NCI-H524 treated with DMSO at 0.1 percent for 48 hours (cell line): ENCODE measurements around the gene GRAMD4.

Experiments
- DNase-seq: peaks from one replicate; lab custom pipeline; 2025; lab: John Stamatoyannopoulos, UW

Gene GRAMD4

DNA sequence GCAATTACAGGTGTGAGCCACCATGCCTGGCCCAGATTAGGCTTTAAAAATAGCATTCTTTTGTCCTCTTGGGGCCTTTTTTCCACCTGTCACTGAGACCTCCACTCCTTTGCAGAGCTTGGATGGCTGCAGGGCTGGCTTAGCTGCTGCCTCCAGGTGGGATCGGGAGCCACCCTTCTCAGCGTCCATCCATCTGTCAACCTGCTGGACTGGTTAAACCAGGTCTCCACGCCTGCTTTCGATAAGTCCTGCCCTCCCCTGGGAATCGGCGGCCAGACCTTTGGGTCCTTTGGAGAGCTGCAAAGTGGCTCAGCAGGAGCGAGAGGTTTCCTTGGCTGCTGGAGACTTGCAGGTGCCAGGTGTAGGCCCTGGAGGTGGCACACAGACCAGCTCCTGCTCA, 23.4 kb upstream of the GRAMD4 start:
- peak; percentile 26 for DNase-seq

DNA sequence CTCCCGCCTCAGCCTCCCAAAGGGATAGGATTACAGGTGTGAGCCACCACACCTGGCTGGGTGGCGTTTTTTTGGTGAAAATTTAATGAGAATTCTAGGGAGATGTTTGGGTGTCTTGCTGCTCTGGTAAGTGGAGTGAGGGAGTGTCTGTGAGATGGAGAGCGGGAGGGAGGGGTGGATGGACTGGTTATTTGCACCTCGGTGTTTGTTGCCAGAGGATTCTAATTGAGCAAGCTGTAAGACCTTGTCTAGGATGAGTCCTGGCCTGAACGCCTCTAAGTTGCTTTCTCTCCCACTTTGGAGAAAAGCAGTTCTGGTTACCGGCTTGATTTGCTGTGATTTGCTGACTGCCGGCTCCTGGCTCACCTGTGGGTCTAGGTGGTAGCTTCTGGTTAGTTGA, 22.0 kb upstream of the GRAMD4 start:
- no peak for DNase-seq

DNA sequence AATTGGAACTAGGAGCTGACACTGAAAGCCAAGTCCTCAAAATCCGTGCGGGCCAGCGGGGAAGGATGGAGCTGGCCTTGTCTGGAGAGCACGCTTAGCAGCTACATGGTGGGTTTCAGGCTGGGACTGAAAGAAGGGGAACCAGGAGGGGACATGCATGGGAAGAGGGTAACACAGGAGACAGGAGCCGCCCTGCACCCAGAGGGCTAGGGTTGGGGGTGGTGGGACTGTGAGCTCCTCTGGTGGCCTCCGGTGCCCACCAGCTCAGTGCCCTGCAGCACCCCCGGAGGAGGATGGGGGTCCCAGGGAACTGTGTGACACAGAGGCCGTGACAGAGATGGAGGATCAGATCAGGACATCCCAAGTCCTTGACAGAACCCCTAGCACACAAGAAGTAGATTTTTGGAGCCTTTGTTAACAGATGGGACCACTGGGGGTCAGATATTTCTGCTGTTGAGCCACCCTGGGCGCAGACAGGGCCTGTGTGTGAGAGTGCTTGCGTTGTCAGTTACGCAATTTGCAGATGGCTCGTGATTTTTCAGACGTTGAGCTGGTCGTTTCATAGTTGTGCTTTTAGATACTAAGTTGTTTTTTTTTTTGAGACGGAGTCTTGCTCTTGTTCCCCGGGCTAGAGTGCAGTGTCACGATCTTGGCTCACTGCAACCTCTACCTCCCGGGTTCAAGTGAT, 21.3 kb upstream of the GRAMD4 start:
- no peak for DNase-seq

DNA sequence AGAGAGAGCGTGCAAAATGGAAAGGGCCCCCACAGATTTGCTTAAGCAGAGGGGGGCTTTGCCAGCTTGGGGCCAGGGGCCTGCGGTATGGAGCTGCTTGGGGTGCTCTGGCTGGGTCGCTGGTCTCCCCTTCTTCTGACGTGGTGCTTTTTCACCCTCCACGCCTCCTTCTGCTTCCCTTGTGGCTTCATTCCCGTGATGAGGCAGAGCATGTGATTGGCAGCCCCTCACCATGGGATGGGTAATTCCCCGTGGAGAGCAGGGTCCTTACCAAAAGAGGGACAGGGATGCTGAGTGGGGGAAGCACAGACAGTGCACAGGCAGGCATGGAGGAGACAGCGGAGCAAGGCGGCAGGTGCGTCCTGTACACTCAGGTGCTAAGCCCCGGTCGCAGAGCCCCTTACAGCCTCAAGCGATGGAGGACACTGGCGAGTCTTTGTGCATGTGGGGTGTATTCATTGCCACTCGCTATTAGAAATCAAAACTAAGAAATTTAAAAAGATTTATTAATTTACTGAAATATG, 19.9 kb upstream of the GRAMD4 start:
- DNase-seq: no peak

DNA sequence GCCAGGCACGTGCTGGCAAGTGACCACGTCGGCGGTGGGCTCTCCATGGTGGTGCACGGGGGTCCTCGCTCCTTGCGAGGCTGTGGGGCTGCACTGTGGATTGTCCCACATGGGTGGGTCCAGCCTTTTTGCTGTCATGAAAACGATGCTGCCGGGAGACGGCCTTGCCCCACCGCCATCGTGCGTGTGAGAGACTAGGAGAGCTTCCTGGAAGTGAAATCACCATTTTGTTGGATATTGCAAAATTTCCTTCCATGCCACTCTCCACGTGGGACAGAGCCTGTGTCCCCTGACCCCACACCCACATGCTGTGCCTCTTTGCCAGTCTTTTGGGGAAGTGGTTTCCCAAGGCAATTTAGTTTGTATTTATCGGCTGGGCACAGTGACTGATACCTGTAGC, 18.2 kb upstream of the GRAMD4 start:
- DNase-seq: no peak

DNA sequence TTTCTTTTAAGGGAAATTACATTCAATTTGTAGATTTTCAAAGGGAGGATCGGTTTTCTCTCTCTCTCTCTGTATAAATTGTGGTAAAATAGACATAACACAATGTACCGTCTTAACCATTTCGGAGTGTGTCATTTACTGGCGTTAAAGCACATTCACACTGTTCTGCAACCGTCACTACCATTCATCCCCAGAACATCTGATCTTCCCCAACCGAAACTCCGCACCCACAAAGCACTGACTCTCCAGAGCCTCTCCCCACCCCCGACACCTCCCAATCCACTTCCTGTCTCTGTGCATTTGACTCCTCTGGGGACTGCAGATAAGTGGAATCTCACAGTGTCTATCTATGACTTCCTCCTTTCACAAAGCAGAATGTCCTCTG, 15.9 kb upstream of the GRAMD4 start:
- DNase-seq: no peak

DNA sequence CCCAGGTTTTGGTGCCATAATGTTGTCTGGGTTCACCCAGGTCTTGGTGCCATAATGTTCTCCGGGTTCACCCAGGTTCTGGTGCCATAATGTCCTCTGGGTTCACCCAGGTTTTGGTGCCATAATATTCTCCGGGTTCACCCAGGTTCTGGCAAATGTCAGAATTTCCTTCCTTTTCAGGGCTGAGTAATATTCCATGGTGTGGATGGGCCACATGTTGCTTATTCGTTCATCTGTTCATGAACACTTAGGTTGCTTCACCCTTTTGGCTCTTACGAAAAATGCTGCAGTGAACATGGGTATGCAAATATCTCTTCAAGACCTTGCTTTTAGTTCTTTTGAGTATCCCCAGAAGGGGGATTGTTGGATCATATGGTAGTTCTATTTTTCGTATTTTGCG, 15.1 kb upstream of the GRAMD4 start:
- no peak for DNase-seq

DNA sequence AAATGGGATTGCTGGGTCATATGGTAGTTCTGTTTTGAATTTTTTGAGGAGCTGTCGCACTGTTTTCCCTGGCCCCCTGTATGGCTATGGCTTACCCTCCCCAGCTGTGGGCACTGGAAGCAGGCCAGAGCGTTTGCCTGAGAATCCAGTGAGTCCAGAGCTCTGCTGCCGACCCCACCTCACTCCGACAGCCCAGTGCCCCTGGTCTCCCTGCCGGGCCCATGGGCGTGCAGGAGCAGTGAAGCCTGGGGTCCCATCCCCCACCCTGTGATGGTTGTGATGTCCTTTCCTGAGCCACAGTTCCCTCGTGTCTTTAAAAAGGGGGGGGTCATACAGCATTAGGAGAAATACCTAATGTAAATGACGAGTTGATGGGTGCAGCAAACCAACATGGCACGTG, 13.3 kb upstream of the GRAMD4 start:
- DNase-seq: no peak

DNA sequence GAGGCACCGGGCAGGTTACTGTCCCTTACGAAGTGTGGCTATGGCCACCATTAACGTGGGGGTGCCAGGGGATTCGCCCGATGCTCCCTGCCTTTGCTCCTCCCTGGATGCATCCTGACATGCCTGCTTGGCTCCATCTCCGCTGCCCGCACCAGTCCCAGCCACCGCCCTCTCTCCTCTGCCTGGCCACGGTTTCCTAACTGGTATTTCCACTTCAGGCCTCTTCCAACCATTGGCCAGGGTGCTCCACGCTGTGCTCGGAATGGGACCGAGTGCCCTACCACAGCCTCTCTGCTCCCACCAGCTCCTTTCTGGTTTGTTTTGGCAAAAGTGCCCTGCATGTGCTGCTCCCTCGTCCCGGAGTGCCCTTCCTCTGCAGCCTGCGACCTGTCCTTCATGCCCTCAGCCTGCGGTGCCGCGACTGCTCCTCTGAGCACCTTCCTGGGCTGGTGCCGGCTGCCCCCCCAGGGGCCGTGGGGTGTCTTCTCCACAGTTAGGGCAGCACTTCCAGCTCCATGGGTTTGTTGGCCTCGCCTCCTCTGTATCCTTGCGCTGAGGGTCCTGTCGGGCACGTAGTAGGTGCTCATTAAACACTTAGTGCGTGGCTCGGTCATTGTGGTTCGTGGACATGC, 12.6 kb upstream of the GRAMD4 start:
- no peak for DNase-seq

DNA sequence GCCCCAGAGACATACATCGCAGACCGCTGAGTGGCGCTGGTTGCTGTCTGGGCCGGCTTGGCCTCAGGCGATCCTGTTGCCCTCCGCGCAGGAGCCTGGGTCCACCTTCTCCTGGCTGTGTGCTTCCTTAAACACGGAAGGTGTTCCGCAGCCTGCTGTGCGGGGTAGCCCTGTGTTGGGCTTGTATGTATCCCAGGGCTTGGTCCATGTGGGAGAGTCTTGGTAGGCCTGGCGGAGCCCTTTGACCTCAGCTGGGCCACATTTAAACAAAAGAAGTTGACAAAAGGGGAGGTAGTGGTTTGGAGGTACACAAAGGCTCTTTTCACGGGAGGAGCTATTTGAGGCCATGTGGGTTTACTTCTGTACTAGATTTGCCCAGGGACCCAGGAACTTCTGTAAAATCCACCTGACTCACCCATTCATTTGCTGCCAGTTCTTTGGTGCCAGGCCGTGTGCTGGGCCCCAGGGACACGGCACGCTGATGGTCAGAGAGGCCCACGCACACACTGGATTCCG, 11.0 kb upstream of the GRAMD4 start:
- no peak for DNase-seq

DNA sequence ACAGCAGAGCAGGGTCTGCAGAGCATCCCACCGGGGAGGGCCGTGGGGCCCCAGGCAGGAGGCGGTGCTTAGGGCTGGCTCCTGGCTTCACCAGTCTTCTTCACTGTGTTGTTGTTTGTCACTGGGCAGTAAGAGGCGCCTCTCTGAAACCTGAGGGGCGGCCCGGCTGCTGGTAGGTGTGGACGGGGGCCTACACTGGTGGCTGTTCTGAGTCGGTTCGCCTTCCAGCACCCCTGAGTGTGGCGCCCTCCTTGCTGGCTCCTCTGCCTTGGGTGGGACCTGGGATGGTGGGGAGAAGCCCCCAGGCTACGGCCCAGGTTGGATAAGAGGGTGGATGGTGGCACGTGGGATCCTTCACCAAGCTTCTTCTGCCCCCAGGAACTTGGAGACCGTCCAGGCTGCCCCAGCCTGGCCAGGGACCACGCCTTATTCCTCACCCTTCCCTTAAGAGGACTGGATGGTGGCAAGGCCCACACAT, 10.4 kb upstream of the GRAMD4 start:
- DNase-seq: no peak

DNA sequence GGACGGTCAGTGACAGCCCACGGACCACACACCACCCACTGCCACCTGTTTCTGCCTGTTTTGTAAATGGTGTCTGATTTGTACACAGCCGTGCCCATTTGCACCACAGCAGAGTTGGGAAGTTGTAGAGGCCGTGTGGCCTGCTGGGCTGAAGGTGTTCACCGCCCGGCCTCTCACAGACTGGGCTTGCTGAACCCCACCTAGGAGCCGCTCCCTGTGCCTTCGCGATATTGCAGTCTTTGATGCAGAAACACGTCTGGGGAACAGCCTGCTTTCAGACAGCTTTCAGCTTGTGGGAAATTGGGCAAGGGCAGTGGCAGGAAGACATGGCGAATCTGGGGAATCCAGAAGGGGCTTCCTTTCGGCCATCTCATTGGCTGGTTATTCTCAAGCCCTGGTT, 9.8 kb upstream of the GRAMD4 start:
- no peak for DNase-seq

DNA sequence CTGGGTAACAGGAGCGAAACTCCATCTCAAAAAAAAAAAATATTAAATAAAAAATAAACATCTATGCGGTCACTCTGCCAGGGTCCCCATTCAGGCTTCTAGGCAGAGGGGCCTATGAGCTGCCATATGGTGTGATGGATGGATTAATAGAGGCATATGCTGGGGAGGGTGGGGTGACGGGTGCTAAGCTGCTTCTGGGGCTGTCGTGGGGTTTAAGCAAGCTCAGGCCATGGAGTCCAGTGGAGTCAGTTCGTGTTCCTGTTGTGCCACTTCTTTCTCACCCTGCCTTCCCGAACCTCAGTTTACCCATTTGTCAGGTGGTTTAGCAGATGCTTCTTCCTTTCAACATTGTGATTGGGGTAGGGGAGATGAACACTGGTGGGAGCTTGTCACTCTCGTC, 9.0 kb upstream of the GRAMD4 start:
- DNase-seq: no peak

DNA sequence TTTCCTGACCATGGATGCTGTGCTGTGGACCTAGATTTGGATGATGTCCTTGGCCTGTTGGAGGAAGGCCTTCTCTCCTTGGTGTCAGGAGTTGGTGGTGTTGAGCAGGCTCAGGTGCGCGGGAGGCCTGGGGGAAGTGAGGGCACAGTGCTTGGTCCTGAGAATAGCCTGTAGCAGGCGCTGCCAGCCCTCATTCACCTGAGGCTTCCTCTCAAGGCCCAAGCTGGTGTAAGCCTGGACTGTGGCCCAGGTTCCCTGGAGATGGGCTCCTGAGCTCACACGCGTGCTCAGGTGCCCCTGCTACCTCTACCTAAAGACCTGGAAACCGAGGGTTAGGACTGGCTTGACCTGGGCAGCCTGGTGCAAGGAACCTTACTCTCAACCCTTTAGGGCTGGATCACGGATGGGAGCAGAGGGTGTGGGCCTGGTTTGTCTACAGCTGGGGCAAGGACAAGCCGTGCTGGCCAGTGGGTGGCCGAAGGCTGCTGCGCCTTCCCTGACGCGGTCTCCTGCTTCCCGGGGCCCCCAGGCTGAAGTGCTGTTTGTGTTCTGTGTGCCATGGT, 7.8 kb upstream of the GRAMD4 start:
- no peak for DNase-seq

DNA sequence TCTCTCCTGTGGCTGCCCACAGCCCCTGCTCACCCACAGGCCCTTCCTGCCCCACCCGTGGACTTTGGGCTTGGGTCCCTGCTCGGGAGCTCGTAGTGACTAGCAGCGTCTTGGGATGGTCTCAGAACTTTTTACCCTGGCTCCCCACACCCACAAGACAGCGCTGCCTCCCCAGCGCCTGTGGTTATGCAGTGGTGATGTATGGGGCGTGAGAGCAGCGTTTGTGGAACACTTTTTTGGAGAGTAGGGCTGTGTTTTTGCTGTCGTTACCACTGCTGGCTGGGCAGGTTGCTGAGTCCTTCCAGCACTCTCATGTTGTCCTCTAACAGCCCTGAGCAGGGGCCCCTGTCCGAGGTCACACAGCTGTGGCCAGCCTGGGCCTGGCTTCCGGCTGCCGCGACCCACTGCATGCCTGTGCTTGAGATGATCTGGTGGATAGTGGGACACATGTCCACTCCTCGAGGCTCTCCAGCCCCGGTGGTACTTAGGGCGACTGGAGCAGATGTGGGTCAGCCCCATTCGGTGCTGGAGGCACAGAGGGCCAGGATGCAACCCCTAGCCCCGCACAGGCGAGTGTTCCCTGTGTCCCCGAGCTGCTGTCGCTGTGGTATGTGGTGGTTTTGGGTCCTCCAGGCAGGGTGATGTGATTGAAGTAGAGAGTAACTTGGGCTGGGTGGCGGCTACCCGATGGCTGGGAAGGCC, 7.1 kb upstream of the GRAMD4 start:
- DNase-seq: no peak

DNA sequence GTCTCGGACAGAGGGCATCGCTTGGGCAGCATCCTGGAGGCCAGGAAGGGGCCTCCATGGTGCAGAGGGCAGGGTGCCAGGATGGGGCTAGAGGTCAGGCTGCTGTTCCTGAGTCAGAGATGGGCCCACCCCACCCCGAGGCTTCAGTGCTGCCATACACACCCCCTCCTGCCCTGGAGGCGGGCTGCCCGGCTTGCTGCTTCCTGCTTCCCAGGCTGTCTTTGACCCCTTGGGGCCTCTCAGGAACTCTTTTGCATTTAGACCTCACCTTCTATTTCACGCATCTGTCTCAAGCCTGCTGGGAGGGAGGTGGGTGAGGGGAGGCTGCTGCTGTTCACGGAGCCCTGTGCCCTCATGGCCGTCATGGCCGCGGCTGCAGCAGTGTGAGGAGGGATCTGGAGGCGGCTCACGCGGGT, 6.6 kb upstream of the GRAMD4 start:
- no peak for DNase-seq

DNA sequence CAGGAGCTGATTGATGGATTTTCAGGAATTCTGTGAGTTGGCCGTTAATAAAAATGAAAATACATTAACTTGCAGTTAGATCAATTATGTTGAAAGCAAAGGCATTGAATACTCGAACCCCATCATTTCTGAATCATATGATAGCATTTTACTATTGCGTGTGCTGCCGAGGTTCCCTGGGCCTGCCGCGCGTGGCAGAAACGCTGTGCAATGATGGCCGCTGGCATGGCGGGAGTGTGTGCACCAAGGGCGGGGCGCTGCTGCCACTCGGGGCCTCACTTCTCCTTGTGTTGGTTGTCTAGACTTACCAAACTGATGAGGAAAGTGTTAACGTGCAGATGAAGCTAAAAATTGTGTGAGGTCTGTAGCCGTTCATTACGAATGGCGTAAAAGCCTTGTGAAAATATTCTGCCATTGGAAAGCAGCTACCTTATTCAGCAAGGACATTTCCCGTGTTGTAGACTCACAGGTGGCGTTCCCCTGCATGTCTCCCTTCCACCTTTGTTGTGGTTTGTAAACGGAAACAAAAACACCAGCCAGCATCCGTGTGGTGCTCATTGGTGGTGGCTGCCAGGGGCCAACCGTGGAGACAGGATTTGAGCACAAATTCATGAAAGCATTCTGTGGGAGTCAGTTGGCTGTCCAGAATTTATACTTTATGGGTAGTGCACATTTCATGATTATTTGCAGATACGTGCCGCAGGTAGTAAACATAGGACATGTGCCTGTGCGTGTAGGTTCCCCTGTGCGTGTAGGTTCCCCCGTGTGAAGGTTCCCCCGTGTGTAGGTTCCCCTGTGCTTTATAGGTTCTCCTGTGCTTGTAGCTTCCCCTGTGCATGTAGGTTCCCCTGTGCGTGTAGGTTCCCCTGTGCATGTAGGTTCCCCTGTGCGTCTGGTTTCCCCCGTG, 5.9 kb upstream of the GRAMD4 start:
- DNase-seq: no peak

DNA sequence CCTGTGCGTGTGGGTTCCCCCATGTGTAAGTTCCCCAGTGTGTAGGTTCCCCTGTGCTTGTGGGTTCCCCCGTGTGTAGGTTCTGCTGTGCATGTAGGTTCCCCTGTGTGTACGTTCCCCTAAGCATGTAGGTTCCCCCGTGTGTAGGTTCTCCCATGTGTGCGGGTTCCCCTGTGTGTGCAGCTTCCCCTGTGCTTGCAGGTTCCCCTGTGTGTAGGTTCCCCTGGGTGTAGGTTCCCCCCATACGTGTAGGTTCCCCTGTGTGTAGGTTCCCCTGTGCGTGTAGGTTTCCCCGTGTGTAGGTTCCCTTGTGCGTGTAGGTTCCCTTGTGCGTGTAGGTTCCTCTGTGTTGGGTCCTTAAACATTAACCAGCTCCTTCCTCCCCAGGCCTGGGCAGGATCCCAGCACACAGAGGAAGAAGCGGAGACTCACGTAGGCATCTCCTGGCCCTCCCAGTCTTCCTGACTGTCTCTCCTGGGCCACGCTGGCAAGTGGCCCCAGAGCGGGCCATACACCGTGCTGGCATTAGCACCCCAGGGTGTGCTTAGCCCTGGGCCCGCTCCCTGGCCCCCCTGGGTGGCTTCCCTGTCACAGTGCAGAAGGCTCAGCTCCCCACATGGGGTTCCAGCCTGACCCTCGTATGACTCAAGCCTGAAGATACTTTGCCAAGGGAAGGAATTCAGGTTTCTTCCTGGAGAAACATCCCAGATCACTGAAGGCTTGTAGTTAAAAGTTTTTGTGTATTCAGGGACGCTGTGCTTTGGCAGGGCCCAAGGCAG, 2.8 kb upstream of the GRAMD4 start:
- DNase-seq: no peak

DNA sequence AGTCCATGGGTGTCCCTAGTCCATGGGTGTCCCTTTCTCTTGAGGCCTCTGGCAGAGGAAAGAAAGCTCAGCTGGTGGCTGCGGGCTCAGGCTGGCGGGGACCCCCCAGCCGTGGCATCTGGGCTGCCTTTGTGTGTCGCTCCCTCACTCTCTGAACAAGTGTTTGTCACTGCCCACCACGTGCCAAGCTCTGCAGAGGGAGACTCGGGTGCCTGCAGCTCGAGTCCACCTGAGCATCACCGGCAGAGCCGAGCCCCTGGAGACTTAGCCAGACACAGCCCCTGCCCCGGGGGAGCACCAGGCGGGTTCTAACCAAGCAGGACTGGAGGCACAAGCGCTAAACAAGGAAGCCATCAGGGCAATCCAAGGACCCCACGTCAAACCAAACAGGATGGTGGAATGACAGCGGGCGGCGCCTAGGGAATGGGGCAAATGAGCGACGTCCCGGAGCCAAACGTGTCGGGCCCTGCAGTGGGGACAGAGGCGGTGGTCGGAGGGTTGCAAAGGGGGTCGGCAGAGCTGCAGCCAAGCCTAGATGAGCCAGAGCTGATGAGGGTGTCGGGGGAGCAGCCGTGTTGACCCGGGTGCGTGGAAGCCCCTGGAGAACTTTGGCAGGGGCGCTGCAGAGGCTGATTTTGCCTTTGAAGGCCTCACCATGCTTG, 2.1 kb upstream of the GRAMD4 start:
- DNase-seq: no peak

DNA sequence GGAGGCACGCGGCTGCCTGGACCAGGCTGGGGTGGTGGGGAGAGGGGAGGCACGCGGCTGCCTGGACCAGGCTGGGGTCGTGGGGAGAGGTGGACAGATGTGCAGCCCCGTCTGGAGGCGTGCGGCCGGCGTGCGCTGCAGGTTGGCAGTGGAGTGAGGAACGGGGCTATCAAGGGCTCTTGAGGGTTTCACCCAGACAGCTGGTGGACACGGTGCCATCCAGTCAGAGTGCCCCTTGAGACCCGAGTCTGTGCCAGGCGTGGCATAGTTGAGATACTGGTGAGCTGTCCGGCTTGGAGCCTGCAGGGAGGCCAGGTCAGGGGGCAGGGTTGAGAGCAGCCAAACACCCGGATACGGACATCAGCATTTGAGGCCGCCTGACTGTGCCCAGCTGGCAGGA, 1.5 kb upstream of the GRAMD4 start:
- no peak for DNase-seq
